IMR-90 (cell line): ENCODE data around the gene GFY. TPM values are rescaled to one million over a fixed set of nuclear protein-coding genes. Genes with fewer than 3 reads are reported as not detected.

ENCODE experiments used
- ATAC-seq: fragments of 200-7000 bp; cut with Tn5 transposase; 2 replicates; pipeline ENCODE4 v1.9.1; 2020; ENCODE audit warnings: low read depth, mild to moderate bottlenecking, moderate library complexity
- BruUV-seq: library from RNA; stranded (reverse); fragments of 400-500 nt; replicated peaks from 2 replicates; lab custom pipeline; 2021; lab: Mats Ljungman, UMichigan
- CTCF ChIA-PET: fragments of 300-600 bp; formaldehyde crosslinking; extraction: SDS; loops from one replicate; lab custom pipeline; 2021; ENCODE audit warnings: antibody characterized with exemption; lab: Yijun Ruan, JAX
- POLR2A ChIA-PET: fragments of 300-600 bp; sonication (Branson Sonifier 250); formaldehyde crosslinking; loops from one replicate; lab custom pipeline; 2022; ENCODE audit warnings: antibody characterized with exemption; ENCODE audit not compliant: unreplicated experiment; lab: Charles Lee
- DNase-seq: peaks from one replicate; pipeline ENCODE4 v3.0.0; 2013
- H2AFZ ChIP-seq: replicated peaks from 2 replicates; pipeline ENCODE3; 2013; ENCODE audit warnings: low read length, mild to moderate bottlenecking; ENCODE audit not compliant: poor library complexity
- H2AK5ac ChIP-seq: 2 replicates; pipeline ENCODE4 v1.6.1; 2013; ENCODE audit warnings: low read depth, low read length, inconsistent platforms
- H2AK9ac ChIP-seq: replicated peaks from 2 replicates; pipeline ENCODE3; 2013; ENCODE audit warnings: mild to moderate bottlenecking, low read depth, low read length, moderate library complexity; ENCODE audit not compliant: poor library complexity
- H2BK120ac ChIP-seq: 2 replicates; pipeline ENCODE4 v1.6.1; 2013; ENCODE audit warnings: low read depth, low read length, inconsistent platforms
- H2BK15ac ChIP-seq: 3 replicates; pipeline ENCODE4 v1.6.1; 2013; ENCODE audit warnings: low read depth, low read length, inconsistent platforms
- H2BK20ac ChIP-seq: 2 replicates; pipeline ENCODE4 v1.6.1; 2013; ENCODE audit warnings: low read depth, mild to moderate bottlenecking, inconsistent platforms, low read length, moderate library complexity
- H2BK5ac ChIP-seq: 2 replicates; pipeline ENCODE4 v1.6.1; 2013; ENCODE audit warnings: mild to moderate bottlenecking, low read depth, low read length, inconsistent platforms; ENCODE audit not compliant: poor library complexity, severe bottlenecking
- H3K14ac ChIP-seq: replicated peaks from 2 replicates; pipeline ENCODE4 v1.6.1; 2013; ENCODE audit warnings: low read depth, low read length, inconsistent platforms
- H3K18ac ChIP-seq: 2 replicates; pipeline ENCODE4 v1.6.1; 2013; ENCODE audit warnings: low read depth, low read length, control low read depth
- H3K23ac ChIP-seq: 2 replicates; pipeline ENCODE4 v1.6.1; 2013; ENCODE audit warnings: low read depth, low read length, inconsistent platforms
- H3K27ac ChIP-seq: 2 replicates; pipeline ENCODE4 v1.5.1; 2013; ENCODE audit warnings: mild to moderate bottlenecking, control low read depth, low read length; ENCODE audit not compliant: insufficient read depth
- H3K27me3 ChIP-seq: 2 replicates; pipeline ENCODE4 v1.6.1; 2013; ENCODE audit warnings: low read length; ENCODE audit not compliant: control insufficient read depth, insufficient read depth
- H3K36me3 ChIP-seq: 2 replicates; pipeline ENCODE4 v1.6.1; 2013; ENCODE audit warnings: low read length, mixed read lengths; ENCODE audit not compliant: control insufficient read depth, insufficient read depth
- H3K4ac ChIP-seq: 2 replicates; pipeline ENCODE4 v1.6.1; 2013; ENCODE audit warnings: low read depth, low read length, inconsistent platforms
- H3K4me1 ChIP-seq: 2 replicates; pipeline ENCODE4 v1.6.1; 2013; ENCODE audit warnings: low read length, mixed read lengths; ENCODE audit not compliant: control insufficient read depth, insufficient read depth
- H3K4me2 ChIP-seq: 2 replicates; pipeline ENCODE4 v1.6.1; 2013; ENCODE audit warnings: low read depth, mild to moderate bottlenecking, control low read depth, low read length, moderate library complexity
- H3K4me3 ChIP-seq: 2 replicates; pipeline ENCODE4 v1.5.1; 2013; ENCODE audit warnings: low read depth, mild to moderate bottlenecking, control low read depth, low read length, moderate library complexity; ENCODE audit not compliant: insufficient read depth
- H3K56ac ChIP-seq: 2 replicates; pipeline ENCODE4 v1.6.1; 2013; ENCODE audit warnings: low read length, inconsistent platforms; ENCODE audit not compliant: insufficient read depth; ENCODE audit errors: extremely low read depth
- H3K79me1 ChIP-seq, 2 experiments: 2 replicates each; pipeline ENCODE4 v1.6.1; 2013; ENCODE audit warnings: low read length in 2 of 2, inconsistent platforms in 1 of 2, low read depth in 1 of 2
- H3K9ac ChIP-seq: 2 replicates; pipeline ENCODE4 v1.6.1; 2013; ENCODE audit warnings: low read depth, low read length, control low read depth
- H3K9me1 ChIP-seq: 2 replicates; pipeline ENCODE4 v1.6.1; 2013; ENCODE audit warnings: low read length, inconsistent platforms; ENCODE audit not compliant: insufficient read depth
- H3K9me3 ChIP-seq: 2 replicates; pipeline ENCODE4 v1.6.1; 2013; ENCODE audit warnings: low read length; ENCODE audit not compliant: control insufficient read depth, insufficient read depth
- H4K20me1 ChIP-seq: 2 replicates; pipeline ENCODE4 v1.6.1; 2013; ENCODE audit warnings: low read length, inconsistent platforms; ENCODE audit not compliant: insufficient read depth
- H4K5ac ChIP-seq: 2 replicates; pipeline ENCODE4 v1.6.1; 2013; ENCODE audit warnings: mild to moderate bottlenecking, low read depth, low read length, control low read depth
- H4K8ac ChIP-seq, 2 experiments: 2 replicates each; pipeline ENCODE4 v1.6.1; 2013; ENCODE audit warnings: low read depth in 2 of 2, low read length in 2 of 2, control low read depth in 1 of 2, inconsistent platforms in 1 of 2
- H4K91ac ChIP-seq: 2 replicates; pipeline ENCODE4 v1.6.1; 2013; ENCODE audit warnings: low read depth, low read length, inconsistent platforms; ENCODE audit not compliant: insufficient read depth
- BHLHE40 ChIP-seq: fragments of 150-350 bp; IDR thresholded peaks from 2 replicates; pipeline ENCODE4 v1.6.1; 2016; ENCODE audit warnings: mild to moderate bottlenecking, low read depth, low read length
- CEBPB ChIP-seq: IDR thresholded peaks from 2 replicates; pipeline ENCODE4 v1.6.1; 2012; ENCODE audit warnings: low read depth, low read length, improper control_type of control experiment
- CHD1 ChIP-seq: IDR thresholded peaks from 2 replicates; pipeline ENCODE4 v1.6.1; 2012; ENCODE audit warnings: low read depth, low read length, improper control_type of control experiment
- ELK1 ChIP-seq: fragments of 150-350 bp; IDR thresholded peaks from 2 replicates; pipeline ENCODE4 v1.6.1; 2016; ENCODE audit warnings: low read depth, mild to moderate bottlenecking, low read length, moderate library complexity, borderline replicate concordance
- FOS ChIP-seq: fragments of 150-350 bp; IDR thresholded peaks from 2 replicates; pipeline ENCODE4 v1.6.1; 2016; ENCODE audit warnings: low read depth, low read length
- MAFK ChIP-seq: IDR thresholded peaks from 2 replicates; pipeline ENCODE4 v1.6.1; 2012; ENCODE audit warnings: low read depth, low read length, improper control_type of control experiment
- MAZ ChIP-seq: IDR thresholded peaks from 2 replicates; pipeline ENCODE4 v1.6.1; 2012; ENCODE audit warnings: low read depth, mild to moderate bottlenecking, low read length, improper control_type of control experiment, moderate library complexity, borderline replicate concordance
- NFE2L2 ChIP-seq: fragments of 150-350 bp; IDR thresholded peaks from 2 replicates; pipeline ENCODE4 v1.6.1; 2016; ENCODE audit warnings: low read depth, mild to moderate bottlenecking, low read length
- RAD21 ChIP-seq: IDR thresholded peaks from 2 replicates; pipeline ENCODE4 v1.6.1; 2012; ENCODE audit warnings: low read length, improper control_type of control experiment
- USF2 ChIP-seq: fragments of 150-350 bp; IDR thresholded peaks from 2 replicates; pipeline ENCODE4 v1.6.1; 2017; ENCODE audit warnings: mild to moderate bottlenecking, antibody characterized with exemption, low read length, low read depth
- WGBS, 2 experiments: methylation state at CpG; one replicate each; pipeline versions ENCODE4 v1.1.5 to v1.1.7; 2013; ENCODE audit warnings: missing lambda C conversion rate in 2 of 2; ENCODE audit not compliant: insufficient read length in 1 of 2; ENCODE audit errors: extremely low coverage in 2 of 2; 5-methylcytosine and 5-hydroxymethylcytosine counted together
- dilution Hi-C: fragments of 300-500 bp; cut with HindIII; formaldehyde crosslinking; loops from one replicate; pipeline ENCODE4 v1.14.3; 2018; ENCODE audit warnings: low sequenced_read_pairs; ENCODE audit not compliant: unreplicated experiment
- in situ Hi-C: fragments of 300-500 bp; cut with MboI; formaldehyde crosslinking; loops from 3 replicates; pipeline ENCODE4 v1.14.3; 2019; ENCODE audit warnings: low sequenced_read_pairs, inconsistent platforms, mixed read lengths
- intact Hi-C: fragments of 100-400 bp; cut with micrococcal nuclease; formaldehyde crosslinking; loops from 2 replicates; pipeline ENCODE4 v1.10.0; 2022
- polyA plus RNA-seq, 3 experiments: library from polyadenylated mRNA; depleted of rRNA; stranded (reverse); fragments of >200 nt; gene quantifications; 2 replicates each; pipeline ENCODE4 v1.2.3, GENCODE V29; 2012; ENCODE audit warnings: low replicate concordance in 1 of 3
- total RNA-seq: library from RNA; depleted of rRNA; stranded (reverse); fragments of >200 nt; gene quantifications from 2 replicates; pipeline ENCODE4 v1.2.3, GENCODE V29; 2012
- TF ChIP-seq, protein P1 (sequence below): conservative IDR thresholded peaks from 2 replicates; pipeline ENCODE4 v1.5.1; 2012; ENCODE audit warnings: mild to moderate bottlenecking, low read depth, low read length, improper control_type of control experiment

GFY gene
- total and polyA plus RNA-seq, 2 of the 4 experiments (the other 2 are of a cell fraction), result not detected

DNA sequence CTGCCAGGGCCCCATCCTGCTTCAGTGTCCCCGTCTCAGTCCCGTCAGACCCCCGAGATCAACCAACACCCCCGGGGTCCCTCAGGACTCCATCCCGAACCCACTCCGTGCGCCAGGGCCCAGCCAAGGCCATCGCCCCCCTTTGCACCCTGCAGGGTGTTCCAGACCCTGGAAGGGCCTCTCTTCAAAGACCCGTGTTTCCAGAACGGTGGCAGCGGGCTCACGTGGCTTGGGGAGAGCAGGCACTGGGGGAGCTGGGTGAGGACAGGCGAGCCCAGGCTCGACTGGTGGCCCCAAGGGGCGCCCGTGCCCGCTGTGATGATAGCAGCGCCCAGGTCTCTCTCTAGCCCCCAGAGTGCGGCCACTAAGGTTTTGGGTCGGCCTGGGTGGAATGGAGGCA, 35.8 kb upstream of the GFY start:
- intact Hi-C loops, result no loop called here
- Histone ChIP-seq H3K4me3 (no peak overlapping the region), H2AK9ac (no peak overlapping the region), H3K23ac (no peak overlapping the region), H4K20me1 (no peaks in the 10 kb centered on the region), H3K4ac (no peak overlapping the region), H2BK15ac (no peak overlapping the region), H3K14ac (no peak overlapping the region), H3K18ac (no peak overlapping the region), H3K27ac (no peak overlapping the region), H2AK5ac (no peak overlapping the region), H2AFZ (no peak overlapping the region), H3K9me1 (no peaks in the 10 kb centered on the region), H3K9ac (no peak overlapping the region), H3K4me1 (no peaks in the 10 kb centered on the region), H3K79me1 (no peaks in the 10 kb centered on the region), H4K91ac (no peak overlapping the region), H4K8ac (no peak overlapping the region), H3K27me3 (peaks cover 28% of the 10 kb centered on the region), H2BK5ac (no peak overlapping the region), H3K9me3 (no peaks in the 10 kb centered on the region), H4K5ac (no peak overlapping the region), H3K4me2 (no peak overlapping the region), H3K36me3 (no peaks in the 10 kb centered on the region), H3K56ac (no peak overlapping the region), H2BK120ac (no peak overlapping the region), H2BK20ac (no peak overlapping the region)
- in situ Hi-C loops, result no loop called here
- dilution Hi-C loops, result no loop called here
- ATAC-seq (no peak), DNase-seq (no peak)
- CTCF ChIA-PET, result no interaction called here
- BruUV-seq, result no TSS peak
- no CpG with 5 or more reads among the region's 20 CpGs for WGBS, 2 experiments
- POLR2A ChIA-PET, result no interaction called here
- TF ChIP-seq MAFK, result no peak
- no peak for TF ChIP-seq NFE2L2
- TF ChIP-seq, protein P1, sequence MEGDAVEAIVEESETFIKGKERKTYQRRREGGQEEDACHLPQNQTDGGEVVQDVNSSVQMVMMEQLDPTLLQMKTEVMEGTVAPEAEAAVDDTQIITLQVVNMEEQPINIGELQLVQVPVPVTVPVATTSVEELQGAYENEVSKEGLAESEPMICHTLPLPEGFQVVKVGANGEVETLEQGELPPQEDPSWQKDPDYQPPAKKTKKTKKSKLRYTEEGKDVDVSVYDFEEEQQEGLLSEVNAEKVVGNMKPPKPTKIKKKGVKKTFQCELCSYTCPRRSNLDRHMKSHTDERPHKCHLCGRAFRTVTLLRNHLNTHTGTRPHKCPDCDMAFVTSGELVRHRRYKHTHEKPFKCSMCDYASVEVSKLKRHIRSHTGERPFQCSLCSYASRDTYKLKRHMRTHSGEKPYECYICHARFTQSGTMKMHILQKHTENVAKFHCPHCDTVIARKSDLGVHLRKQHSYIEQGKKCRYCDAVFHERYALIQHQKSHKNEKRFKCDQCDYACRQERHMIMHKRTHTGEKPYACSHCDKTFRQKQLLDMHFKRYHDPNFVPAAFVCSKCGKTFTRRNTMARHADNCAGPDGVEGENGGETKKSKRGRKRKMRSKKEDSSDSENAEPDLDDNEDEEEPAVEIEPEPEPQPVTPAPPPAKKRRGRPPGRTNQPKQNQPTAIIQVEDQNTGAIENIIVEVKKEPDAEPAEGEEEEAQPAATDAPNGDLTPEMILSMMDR, result no peak
- TF ChIP-seq FOS, result no peak
- TF ChIP-seq BHLHE40, result no peak
- no peak for TF ChIP-seq ELK1
- TF ChIP-seq USF2, result no peak
- TF ChIP-seq CHD1, result no peak
- no peak for TF ChIP-seq CEBPB
- TF ChIP-seq MAZ, result no peak
- TF ChIP-seq RAD21, result no peak
